BJ (cell line): ENCODE results near the gene PSD4. TPM values are rescaled to one million over a fixed set of nuclear protein-coding genes. Genes with fewer than 3 reads are reported as not detected.

Source experiments
- CTCF ChIA-PET: fragments of 350-600 bp; formaldehyde crosslinking; extraction: SDS; loops from one replicate; lab custom pipeline; 2021; ENCODE audit warnings: antibody characterized with exemption, inconsistent platforms; lab: Yijun Ruan, JAX
- POLR2A ChIA-PET: fragments of 300-600 bp; sonication (Branson Sonifier 250); formaldehyde crosslinking; extraction: SDS; loops from one replicate; lab custom pipeline; 2021; ENCODE audit warnings: antibody characterized with exemption; lab: Charles Lee
- DNase-seq: peaks from one replicate; pipeline ENCODE4 v3.0.0-alpha.2; 2011; ENCODE audit warnings: low read depth
- H3K27me3 ChIP-seq: 2 replicates; pipeline ENCODE4 v1.6.0; 2011; ENCODE audit warnings: low read length; ENCODE audit not compliant: control insufficient read depth, insufficient read depth
- H3K36me3 ChIP-seq: 2 replicates; pipeline ENCODE4 v1.5.1; 2011; ENCODE audit warnings: low read length; ENCODE audit not compliant: control insufficient read depth, insufficient read depth
- H3K4me3 ChIP-seq: 2 replicates; pipeline ENCODE4 v1.5.1; 2011; ENCODE audit warnings: low read depth, mild to moderate bottlenecking, control low read depth, low read length
- CTCF ChIP-seq: IDR thresholded peaks from 2 replicates; pipeline ENCODE4 v1.5.1; 2011; ENCODE audit warnings: low read depth, mild to moderate bottlenecking, control low read depth, inconsistent platforms, low read length, moderate library complexity; ENCODE audit not compliant: insufficient read depth
- polyA plus RNA-seq: library from polyadenylated mRNA; depleted of rRNA; stranded (reverse); fragments of >200 nt; gene quantifications from 2 replicates; pipeline ENCODE4 v1.2.3, GENCODE V29; 2011

PSD4 gene
- polyA plus RNA-seq, 1 experiment: 1.9 TPM

- no peaks in the 10 kb centered on the region for H3K36me3 ChIP-seq
- H3K27me3 ChIP-seq: no peaks in the 10 kb centered on the region; the same call in 1 of the 2 replicates
- DNase-seq: no peak
- H3K4me3 ChIP-seq: no peak overlapping the region
- ChIA-PET POLR2A (no interaction called here), CTCF (interaction anchor here (4.0 kb wide), 1 partner anchor 22 kb away, joined by 23 read pairs; no protein-coding TSS in a partner anchor)
- no peak for TF ChIP-seq CTCF
Observed at GRCh38 chr2:113160248-113160647, 13.5 kb upstream of the PSD4 start.

GRCh38 chr2:113160962-113161361 lies 12.8 kb upstream of the PSD4 start:
- TF ChIP-seq CTCF: no peak
- POLR2A ChIA-PET: no interaction called here
- DNase-seq: no peak
- Histone ChIP-seq H3K27me3 (no peaks in the 10 kb centered on the region), H3K4me3 (no peak overlapping the region), H3K36me3 (no peaks in the 10 kb centered on the region)
- CTCF ChIA-PET: interaction anchor here (4.0 kb wide), 1 partner anchor 23 kb away, joined by 23 read pairs; no protein-coding TSS in a partner anchor

GRCh38 chr2:113162173-113162572 lies 11.6 kb upstream of the PSD4 start:
- no peak for DNase-seq
- ChIA-PET CTCF (interaction anchor here (1.4 to 4.0 kb wide), 3 partner anchors 18 to 42 kb away, joined by 4 to 23 read pairs (median 6); no protein-coding TSS in a partner anchor), POLR2A (no interaction called here)

GRCh38 chr2:113162869-113163268 lies 10.9 kb upstream of the PSD4 start:
- H3K36me3 ChIP-seq: no peaks in the 10 kb centered on the region
- POLR2A ChIA-PET: no interaction called here

More at GRCh38 chr2:113162173-113162572, 11.6 kb upstream of the PSD4 start:
- no peak for TF ChIP-seq CTCF
- Histone ChIP-seq H3K4me3 (no peak overlapping the region), H3K27me3 (no peaks in the 10 kb centered on the region), H3K36me3 (no peaks in the 10 kb centered on the region)

More at GRCh38 chr2:113162869-113163268, 10.9 kb upstream of the PSD4 start:
- H3K4me3 ChIP-seq: no peak overlapping the region
- CTCF ChIA-PET: interaction anchor here (1.4 to 4.0 kb wide), 3 partner anchors 19 to 41 kb away, joined by 4 to 23 read pairs (median 6); no protein-coding TSS in a partner anchor
- no peaks in the 10 kb centered on the region for H3K27me3 ChIP-seq
- no peak for TF ChIP-seq CTCF
- DNase-seq: no peak
